Stimulated activated CD8-positive, alpha-beta memory T cell treated with anti-CD3 and anti-CD28 coated beads, Interleukin-4, amount 100 ng/mL, for 1 hour (primary cell): ENCODE measurements around the gene CCSER1.
"Not testable (repeated sequence)": the region's sequence is repeated elsewhere in the genome, so short reads cannot be mapped to it uniquely, and the experiment has no call there.

Source experiments
- DNase-seq, 2 donors: peaks; one replicate each; pipeline ENCODE4 v3.0.0-alpha.2; 2020; ENCODE audit warnings: low read depth in 2 of 2, low spot score in 1 of 2

The CCSER1 gene

DNA sequence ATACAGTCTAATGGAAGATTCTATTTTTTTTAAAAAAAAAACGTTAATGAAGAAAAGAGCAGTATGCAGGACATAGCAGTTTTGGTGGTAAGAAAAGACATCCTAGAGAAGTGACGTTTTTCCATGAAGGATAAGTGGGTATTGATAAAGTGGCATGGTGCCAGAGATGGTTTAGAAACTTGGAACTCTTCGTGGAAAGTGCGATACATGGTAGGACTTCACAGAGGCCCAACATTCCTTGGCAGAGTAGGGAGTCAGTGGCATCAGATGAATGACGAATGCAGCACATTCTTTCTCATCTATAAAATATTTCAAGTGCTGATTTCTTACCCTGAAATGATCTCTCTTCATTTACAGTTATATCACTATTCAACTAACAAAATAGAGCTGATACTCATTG lies 298.7 kb downstream of the CCSER1 start:
- DNase-seq, result no peak

DNA sequence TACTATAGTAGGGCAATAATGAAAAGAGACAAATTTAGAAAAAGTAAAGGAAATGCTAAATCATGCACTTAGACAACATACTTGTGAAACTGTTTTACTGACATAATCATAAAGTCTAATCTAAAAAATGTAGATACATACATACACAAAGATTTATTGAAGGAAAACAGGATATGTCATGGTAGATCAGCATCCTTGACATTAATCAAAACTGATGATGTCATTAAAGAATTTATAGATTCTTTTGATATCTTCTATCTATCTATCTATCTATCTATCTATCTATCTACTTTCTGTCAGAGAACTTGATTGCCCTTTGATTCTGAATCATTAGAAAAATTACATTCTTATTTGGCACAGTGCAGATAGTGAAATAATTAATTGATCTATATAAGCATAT lies 311.3 kb downstream of the CCSER1 start:
- no peak for DNase-seq

DNA sequence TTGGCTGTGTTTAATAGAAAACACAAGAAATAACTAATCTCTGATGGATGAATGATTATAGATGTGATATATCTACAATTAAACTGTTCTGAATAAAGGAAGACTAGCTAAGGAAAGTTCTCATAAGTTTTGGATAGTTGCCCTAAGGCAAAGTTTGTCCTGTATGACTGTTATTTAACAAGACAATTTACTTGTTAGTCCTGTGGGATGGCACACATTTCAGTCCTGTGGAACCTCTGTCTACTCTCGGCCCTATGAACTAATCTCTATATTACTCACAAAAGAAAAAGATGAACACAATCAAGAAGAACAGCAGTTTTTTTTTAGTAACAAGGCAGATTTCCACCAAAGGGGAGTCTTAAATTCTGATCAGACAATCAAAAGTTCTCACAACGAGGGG lies 314.6 kb downstream of the CCSER1 start:
- DNase-seq, result no peak

DNA sequence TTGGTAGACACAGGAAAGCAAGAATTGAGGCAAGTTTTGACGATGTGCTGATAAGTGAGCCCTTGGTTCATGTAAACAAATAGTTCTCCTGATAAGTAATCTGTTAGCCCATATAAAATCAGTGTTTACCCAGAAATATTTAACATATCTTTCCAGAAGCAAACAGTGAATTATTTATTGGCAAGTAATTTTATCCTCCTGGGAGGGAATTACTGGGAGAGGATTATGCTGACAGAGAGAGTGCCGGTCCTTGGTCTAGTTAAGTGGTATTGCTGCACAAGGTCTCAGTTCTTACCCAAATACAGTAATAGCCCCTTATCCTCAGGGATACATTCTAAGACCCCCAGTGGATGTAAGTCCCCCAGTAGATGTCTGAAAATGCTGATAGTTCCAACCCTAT lies 315.4 kb downstream of the CCSER1 start:
- DNase-seq, result no peak

DNA sequence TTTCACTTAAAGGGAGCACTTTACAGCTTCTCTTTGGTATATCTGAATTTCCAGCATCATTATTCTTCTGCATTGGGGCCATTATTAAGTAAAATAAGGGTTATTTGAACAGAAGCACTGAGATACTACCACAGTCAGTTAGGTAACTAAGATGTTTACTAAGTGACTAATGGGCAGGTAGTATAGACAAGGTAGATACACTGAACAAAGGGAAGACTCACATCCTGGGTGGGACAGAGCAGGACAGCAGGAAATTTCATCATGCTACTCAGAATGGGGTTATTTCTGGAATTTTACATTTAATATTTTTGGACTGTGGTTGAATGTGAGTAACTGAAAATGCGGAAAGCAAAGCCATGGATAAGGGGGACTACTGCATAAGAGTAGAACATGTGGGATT lies 316.0 kb downstream of the CCSER1 start:
- no peak for DNase-seq

DNA sequence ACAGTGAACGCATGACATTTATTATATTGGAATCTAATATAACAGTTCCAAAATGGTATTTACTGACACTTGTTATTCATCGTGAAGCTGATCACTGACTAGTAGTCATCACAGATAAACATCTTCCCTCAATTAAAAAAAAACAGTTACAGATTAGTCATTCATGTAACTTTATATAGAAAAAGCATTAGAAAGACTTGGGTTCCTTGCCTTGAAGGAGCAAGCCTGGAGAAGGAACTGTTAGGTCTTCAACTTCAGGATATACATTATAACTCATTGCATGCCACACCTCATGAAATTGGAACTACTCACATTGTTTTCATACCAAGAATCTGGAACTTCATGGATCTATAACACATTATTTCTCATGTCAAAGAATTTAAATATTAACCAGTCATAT lies 317.7 kb downstream of the CCSER1 start:
- no peak for DNase-seq

DNA sequence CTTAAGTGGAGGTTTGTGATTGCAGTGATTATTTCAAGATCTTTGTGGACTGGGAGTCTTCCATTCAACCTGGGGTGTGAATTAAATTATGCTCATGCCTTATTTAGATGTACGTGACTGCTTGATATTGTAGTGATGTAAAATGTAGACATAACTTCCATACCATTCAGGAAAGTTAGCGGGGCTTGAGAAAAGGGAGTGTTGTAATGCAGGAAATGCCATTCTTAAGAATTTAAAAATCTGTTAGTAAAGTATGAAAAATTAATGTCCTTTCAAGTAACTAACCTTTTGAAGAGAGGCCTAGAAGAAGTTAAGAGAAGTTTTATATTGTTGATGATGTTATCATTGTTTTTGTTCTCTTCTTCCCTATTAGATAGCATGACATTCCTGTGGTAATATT lies 318.2 kb downstream of the CCSER1 start:
- no peak for DNase-seq

DNA sequence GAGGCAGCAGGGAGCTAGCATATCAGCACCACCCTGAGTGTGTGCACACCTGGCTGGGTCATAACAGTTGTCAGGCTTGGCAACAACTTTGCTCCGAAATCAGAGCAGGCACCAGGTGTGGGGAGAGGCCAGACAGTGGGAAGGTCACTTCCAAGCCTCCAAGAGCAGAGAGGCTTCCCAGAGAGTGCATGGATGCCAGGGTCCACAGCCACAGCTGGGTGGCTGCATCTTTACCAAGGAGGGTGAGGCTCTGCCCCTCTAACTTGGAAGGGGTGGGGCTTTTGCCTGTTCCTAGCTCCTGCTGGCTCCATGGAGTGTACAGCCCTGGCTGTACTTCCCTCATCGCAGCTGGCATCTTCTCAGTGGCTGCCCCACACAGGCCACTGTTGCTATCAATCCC lies 322.4 kb downstream of the CCSER1 start:
- DNase-seq, result no peak

DNA sequence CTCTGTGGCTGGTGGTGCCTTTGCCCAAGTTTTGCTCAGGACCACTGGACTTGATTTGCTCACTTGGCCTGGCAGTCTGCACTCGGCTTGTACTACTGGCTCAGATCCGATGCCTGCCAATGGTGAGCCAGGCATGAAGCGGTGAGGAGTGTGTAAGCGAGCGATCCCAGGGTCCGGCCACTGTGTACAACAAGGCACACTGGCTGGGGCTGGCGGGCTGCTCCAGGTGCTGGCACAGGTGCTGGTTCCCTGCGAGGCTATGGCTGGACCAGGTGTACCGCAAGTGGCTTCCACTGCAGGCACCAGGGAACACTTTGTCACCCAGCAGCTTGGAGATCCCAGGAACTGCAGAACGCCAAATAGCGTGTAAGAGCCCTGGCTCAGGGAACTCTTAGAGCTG lies 329.7 kb downstream of the CCSER1 start:
- no peak for DNase-seq

DNA sequence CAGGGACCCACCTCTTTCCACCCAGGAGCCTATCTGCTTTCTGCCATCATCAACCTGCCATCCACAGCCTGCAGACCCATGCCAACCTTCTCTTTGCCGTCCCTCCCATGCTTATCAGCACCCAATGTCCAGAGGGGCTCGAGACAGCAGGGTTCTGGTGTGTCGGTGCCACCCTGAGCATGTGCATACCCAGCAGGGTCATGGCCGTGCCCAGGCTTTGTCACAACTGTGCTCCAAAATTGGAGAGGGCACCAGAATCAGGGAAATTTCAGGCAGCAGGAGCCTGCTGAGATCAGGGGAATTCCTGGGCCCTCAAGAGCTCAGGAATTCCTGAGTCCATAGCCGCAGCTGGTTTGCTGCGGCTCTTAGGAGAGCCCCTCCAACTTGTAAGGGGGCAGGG lies 330.6 kb downstream of the CCSER1 start:
- DNase-seq, result no peak

DNA sequence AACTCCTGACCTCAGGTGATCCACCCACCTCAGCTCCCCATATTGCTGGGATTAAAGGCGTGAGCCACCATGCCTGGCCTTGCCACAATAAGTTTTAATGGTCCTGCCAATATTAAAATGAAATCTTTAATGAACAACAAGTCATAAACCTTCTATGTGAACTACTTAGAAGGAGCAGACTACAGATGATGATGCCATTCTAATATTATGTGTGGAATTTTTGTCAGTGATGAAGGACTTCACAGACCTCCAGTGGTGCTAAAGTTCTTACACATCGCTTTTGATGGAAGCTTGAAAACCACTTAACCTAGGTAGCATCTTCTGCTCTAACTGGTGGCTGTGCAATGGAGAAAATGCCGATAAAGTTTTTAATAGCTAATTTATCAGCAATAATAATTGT lies 331.4 kb downstream of the CCSER1 start:
- DNase-seq, result no peak

DNA sequence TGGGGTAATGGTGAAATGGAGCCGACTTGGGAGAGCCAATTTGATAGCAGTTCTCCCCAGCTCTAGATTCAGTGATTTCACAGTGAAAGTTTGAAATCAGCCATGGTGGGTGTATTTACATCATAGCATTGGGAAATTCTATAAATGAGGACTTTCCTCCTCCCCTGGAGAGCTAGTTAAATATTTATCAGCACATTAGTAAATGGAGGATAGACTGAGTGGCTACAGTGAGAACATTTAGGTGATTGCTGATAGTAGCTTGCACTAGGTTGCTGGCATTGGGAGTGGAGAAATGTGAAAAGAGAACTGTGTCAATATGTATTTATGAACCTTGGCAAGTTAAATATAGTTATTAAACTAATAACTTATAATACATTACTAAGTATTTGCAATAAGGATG lies 347.3 kb downstream of the CCSER1 start:
- DNase-seq, result no peak

DNA sequence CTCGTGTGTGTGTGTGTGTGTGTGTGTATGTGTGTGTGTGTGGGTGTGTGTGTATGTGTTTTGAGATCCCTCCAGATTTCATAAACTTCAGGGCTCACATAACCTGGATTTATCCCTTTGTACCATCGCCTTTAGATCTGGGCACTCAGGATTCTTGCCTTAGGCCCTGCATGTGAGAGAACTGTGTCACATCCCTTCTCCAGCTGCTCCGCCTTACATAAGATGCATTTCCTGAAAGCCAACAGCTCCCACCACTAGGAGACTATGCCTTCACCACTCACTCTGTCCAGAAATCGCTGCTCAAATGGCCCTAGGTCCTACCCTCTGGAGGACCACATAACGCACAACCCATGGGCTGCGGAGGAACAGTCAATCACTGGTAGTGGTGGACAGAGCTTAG lies 348.8 kb downstream of the CCSER1 start:
- no peak for DNase-seq

DNA sequence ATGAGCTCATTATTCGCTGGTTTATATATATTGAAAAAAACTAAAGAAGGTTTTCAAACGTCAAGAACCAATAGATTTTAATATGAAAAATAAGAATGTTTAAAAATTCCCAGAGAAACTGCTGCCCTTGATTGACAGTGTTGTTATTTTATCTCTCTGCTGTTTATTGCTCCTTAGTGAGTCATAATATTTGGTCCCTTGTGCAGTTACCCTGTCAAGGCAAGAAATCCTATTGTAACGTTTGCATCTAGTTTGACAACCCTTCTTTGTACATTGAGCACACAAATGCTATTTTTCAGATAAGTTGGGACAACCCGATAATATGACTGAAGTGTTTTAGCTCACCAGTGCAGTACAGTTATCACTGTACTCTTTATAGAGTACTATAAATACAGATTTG lies 349.4 kb downstream of the CCSER1 start:
- no peak for DNase-seq

DNA sequence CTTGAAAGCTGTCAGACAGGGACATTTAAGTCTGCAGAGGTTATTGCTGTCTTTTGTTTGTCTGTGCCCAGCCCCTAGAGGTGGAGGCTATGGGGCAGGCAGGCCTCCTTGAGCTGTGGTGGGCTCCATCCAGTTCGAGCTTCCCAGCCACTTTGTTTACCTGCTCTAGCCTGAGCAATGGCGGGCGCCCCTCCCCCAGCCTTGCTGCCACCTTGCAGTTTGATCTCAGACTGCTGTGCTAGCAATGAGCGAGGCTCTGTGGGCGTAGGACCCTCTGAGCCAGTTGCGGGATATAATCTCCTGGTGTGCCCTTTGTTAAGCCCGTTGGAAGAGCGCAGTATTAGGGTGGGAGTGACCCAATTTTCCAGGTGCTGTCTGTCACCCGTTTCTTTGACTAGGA lies 357.7 kb downstream of the CCSER1 start:
- DNase-seq, result not testable (repeated sequence)

DNA sequence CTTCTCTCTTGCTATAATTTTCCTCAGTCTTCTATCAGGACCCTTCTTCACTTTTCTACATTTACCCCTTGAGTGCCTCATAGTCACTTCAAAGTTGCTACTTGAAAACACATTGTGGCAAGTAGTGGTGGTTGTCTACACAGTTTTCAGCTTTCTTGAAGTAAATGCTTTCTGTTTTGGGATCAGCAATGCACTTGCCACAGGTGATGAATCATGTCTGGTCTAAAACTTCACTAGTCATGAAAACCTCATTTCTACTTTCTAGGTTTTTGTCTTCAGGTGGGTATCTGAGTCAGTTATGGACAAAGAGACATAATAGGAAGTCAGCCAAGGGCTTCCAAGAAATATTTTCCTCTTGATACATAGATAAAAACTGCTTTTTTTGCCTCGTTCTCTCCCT lies 359.2 kb downstream of the CCSER1 start:
- DNase-seq, result no peak

DNA sequence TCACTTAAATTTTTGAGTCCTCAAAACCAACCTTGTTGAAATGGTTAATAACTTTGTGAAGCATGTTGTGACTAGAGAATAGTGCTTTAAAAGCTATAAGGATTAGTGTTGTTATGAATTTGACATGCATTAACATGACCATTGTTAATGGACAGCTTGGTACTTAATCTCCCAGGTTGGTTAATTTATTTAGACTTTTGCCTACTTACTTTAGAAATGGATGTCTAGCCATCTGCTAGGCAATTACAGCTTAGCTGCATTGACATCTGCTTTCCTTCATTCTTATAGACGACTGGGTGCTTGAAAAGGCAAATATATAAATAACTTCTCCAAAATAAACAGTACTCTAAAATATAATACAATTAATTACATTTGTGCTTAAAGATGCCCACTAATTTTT lies 368.0 kb downstream of the CCSER1 start:
- no peak for DNase-seq

DNA sequence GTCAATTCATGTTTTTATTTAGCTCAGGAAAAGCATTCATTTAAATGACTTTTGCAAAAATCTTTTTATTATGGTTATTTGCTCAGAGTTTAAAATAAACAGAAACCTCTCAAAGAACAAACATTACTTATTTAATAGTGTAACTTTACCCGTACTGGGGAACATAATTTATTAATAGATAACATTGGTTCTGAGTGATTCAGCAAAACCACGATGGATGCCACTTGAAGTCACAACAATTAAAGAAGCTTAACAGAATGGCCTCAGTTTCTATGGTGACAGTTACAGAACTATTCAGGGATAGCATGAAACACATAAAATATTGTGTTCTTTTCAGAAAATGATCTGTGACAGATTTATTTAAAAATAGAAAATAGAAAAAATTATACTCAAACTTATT lies 368.7 kb downstream of the CCSER1 start:
- DNase-seq, result no peak

DNA sequence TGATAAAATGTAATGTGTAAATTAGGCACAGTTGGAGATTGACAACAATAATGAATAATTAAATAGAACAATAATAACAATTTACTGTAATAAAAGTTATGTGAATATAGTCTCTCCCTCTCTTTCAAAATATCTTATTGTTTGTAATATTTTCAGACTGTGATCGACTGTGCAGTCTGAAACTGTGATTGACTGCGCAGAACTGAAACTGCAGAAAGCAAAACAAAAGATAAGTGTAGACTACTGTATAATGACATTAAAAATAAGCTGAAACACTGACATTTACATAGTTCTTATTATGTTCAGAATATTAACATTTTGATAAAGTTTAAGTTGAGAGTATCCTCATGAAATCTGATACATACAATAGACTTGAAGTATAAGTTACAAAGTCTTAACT lies 371.0 kb downstream of the CCSER1 start:
- no peak for DNase-seq

DNA sequence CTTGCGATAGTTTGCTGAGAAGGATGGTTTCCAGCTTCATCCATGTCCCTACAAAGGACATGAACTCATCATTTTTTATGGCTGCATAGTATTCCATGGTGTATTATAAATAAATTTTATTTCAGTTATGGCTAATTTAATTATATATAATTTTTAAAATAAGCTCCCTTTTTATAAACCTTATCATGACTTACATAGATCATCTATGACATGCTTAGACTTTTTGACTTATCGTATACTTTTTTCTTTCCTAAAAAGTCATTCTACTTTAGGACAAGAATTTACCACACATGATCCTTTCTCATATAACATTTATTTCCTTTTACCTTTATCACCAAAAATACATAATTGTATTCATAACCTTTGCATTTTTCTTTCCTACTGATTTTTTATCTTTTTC lies 376.5 kb downstream of the CCSER1 start:
- no peak for DNase-seq

DNA sequence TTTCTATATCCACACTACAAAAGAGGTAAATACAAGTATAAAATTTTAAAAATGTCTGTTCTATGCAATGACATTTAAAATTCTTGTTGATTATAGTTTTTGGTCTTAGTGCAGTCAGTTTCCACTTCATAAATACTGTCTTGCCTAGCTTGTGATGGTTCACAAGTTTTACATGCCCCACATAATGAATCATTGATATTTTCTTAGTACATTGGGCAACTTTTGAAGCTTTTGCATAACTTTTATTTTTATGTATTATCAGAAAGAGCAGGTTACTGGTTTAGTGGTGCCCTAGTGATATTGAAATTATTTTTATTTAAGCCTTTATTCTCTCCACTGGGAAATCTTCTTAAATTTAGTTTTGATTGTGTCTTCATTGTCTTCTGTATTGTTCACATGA lies 388.0 kb downstream of the CCSER1 start:
- DNase-seq, result no peak

DNA sequence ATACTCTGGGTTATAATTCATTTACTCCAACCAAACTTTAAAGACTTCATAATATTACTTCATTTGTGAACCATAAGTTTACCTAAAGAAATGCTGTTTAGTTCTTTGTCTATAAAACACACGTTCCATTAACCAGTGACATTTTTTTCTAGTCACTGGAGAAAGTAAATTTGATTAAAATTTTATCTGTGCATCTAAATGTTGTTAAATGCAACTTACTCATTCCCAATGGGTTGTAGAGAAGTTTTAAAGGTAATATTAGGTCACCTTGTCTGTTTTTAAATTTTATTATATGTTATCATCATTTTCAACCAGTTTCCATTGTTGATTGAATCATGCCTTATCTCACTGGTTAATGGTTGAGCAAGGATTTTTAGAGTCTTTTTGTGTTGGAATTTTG lies 401.4 kb downstream of the CCSER1 start:
- DNase-seq, result no peak

DNA sequence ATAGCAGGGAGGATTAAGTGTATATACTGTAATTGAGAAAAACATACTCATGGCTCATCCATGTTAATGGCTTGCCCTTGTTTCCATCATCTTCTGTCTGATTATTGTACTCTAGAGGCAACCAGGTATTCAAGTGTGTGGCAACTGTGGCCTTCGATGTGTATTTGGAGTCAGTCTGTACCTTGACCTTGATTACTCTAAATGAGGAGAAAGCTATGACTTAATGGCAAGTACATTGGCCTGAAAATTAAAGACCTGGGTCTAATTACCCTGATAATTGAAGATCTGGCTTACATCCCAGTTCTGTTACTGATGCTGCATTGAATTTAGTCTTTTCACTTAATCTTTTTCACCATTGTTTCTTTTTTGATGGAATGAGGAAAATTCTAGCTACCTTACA lies 409.2 kb downstream of the CCSER1 start:
- no peak for DNase-seq

DNA sequence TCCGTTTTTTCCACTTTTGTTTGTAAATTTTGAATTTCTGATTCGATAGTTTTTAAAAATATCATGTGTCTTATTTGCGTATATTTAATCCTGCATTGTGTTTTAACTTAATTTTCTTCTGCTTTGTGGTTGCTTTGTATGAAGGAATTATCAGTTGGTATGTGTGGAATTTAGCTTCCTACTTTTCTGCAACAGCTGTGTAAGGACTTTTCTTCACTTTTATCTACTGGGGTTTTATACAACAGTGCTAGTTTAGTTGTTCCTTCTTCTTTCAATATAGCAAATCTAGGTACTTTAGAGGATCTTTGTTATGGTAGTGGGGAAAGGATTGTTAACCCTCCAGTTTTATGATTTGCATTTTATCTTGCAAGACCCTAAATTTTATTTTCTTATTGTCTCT lies 410.3 kb downstream of the CCSER1 start:
- DNase-seq, result no peak
